22Rv1 (cell line): ENCODE results near the gene UBA1.

Experiments used
- H3K27ac ChIP-seq: fragments of 450-650 bp; 2 replicates; pipeline ENCODE4 v1.5.1; 2017
- ZFX ChIP-seq: fragments of 450-650 bp; IDR thresholded peaks from 2 replicates; pipeline ENCODE4 v1.6.1; 2017; ENCODE audit warnings: antibody characterized with exemption, borderline replicate concordance
- TF ChIP-seq, protein P1 (sequence below): fragments of 450-650 bp; IDR thresholded peaks from 2 replicates; pipeline ENCODE4 v1.5.1; 2017; ENCODE audit warnings: mild to moderate bottlenecking

UBA1 gene

DNA sequence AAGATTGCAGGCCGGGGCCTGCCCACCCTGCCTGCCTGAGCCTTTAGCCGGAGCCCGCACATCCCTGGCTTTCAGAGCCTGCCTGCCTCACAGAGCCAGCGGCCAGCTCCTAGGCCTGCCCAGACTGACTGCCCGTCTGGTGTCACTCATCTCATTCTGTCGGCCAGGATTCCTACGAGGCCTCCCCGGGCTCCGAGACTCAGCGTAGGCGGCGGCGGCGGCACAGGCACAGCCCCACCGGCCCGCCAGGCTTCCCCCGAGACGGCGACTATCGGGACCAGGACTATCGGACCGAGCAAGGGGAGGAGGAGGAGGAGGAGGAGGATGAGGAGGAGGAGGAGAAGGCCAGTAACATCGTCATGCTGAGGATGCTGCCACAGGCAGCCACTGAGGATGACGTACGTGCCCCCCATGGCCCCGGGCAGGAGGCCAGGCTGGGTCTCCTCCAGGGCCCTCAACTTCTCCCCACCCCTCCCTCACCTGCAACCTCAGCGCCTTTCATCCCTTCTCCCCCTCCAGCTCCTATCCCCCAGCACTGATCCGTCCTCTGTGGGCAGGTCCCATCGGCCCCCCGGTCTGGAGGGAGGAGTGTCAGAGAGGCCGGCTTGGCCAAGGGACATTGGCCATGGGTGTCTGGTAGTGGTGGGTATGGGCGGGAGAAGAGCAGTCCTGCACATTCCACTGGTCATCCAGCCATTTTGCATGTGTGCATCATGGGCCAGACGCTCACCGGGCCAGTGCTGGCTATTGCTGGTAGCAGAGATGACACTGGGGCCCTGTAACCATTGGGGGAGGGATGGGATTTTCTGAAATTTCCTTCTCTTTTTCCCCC, 22.6 kb upstream of the UBA1 start:
- TF ChIP-seq, protein P1, sequence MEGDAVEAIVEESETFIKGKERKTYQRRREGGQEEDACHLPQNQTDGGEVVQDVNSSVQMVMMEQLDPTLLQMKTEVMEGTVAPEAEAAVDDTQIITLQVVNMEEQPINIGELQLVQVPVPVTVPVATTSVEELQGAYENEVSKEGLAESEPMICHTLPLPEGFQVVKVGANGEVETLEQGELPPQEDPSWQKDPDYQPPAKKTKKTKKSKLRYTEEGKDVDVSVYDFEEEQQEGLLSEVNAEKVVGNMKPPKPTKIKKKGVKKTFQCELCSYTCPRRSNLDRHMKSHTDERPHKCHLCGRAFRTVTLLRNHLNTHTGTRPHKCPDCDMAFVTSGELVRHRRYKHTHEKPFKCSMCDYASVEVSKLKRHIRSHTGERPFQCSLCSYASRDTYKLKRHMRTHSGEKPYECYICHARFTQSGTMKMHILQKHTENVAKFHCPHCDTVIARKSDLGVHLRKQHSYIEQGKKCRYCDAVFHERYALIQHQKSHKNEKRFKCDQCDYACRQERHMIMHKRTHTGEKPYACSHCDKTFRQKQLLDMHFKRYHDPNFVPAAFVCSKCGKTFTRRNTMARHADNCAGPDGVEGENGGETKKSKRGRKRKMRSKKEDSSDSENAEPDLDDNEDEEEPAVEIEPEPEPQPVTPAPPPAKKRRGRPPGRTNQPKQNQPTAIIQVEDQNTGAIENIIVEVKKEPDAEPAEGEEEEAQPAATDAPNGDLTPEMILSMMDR = no peak
- no peak for TF ChIP-seq ZFX
- H3K27ac ChIP-seq = no peak overlapping the region

DNA sequence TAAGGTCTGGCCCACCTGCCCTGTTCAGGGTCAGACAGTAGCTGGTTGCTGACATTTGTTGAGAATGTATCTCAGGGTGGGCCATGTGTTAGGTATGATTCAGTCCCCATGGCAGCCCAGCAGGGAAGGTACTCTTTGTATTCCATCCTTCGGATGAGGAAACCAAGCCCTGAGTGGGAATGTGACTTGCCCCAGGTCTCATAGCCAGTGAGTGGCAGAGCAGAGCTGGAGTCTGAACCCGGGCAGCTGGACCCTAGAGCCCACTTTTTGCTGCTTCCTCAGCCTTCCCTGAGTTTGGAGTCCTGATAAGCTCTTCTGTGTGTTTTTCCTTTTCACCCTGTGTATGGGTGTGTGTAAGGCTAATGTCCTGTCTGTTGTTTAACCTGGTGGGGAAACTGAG, 21.6 kb upstream of the UBA1 start:
- H3K27ac ChIP-seq = no peak overlapping the region
- no peak for TF ChIP-seq ZFX

DNA sequence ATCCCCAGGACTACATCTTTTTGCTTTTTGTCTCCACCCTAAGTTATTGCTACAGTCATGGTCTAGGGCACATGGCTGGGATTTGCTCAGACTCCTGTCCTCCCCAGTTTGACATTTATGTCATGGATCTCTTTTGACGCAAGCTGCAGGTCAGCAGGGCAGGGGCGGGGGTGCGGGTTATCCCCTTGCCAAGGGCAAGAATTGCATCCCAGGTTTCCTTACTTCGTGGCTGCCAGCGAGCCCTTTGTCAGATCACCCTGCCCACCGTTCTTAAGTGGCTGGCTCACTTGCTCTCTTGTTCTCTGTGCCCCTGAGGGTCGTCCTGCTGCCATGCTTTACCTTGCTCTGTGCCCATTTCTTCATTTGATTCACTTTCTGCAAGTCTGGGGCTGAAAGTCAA, 21.1 kb upstream of the UBA1 start:
- no peak overlapping the region for H3K27ac ChIP-seq
- TF ChIP-seq ZFX = no peak
- TF ChIP-seq, protein P1 = no peak

GRCh38 chrX:47172971-47173792, 20.4 kb upstream of the UBA1 start:
- no peak for TF ChIP-seq ZFX
- TF ChIP-seq, protein P1 = no peak
- H3K27ac ChIP-seq = no peak overlapping the region

DNA sequence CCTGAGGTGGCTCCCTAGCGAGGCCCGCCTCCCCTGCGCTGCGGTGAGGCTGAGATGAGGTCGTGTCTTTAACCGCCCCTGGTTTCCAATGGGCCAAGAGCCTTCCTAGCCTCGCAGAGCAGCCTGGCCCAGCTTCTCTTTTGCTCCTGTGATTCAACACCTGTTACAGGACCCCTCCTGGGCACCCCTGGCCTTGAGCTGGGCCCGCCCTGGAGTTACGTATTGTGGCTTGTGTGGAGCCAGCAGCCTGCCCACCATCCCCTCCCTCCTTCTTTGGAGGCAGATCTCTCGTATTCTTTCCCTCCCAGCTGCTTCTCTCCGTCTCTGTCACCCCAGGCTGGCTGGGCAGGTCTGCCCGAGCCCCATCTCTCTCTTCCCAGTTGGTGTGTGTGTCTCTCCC, 19.3 kb upstream of the UBA1 start:
- no peak overlapping the region for H3K27ac ChIP-seq
- TF ChIP-seq, protein P1 = no peak
- TF ChIP-seq ZFX = no peak

GRCh38 chrX:47174846-47175587, 18.6 kb upstream of the UBA1 start:
- no peak overlapping the region for H3K27ac ChIP-seq
- TF ChIP-seq ZFX = no peak
- TF ChIP-seq, protein P1 = no peak

DNA sequence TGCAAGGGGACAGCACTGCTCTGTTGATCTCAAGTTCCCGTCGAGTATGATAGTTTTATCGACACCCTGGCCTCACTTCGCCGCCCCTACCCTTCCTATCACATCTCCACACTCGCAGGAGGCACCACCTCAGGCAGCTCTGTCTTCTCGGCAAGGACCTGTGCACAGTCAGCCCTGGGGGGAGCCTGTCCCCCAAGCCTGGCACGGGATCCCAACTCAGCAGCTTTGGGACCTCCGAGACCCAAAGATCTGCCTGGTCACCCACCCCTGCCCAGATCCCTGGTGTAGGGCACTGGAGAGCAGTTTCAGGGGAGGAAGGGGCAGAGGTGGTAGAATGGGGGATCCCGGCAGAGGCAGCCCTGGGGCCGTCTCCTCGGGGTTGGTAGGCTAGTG, 18.0 kb upstream of the UBA1 start:
- no peak for TF ChIP-seq ZFX
- TF ChIP-seq, protein P1 = no peak
- H3K27ac ChIP-seq = no peak overlapping the region
